ENCODE data around the gene VSTM4. TPM values are rescaled to one million over a fixed set of nuclear protein-coding genes. Genes with fewer than 3 reads are reported as not detected.

Gene VSTM4
- total and polyA plus RNA-seq, 2 experiments from 2014 or later: 0.21 to 0.66 TPM

DNA sequence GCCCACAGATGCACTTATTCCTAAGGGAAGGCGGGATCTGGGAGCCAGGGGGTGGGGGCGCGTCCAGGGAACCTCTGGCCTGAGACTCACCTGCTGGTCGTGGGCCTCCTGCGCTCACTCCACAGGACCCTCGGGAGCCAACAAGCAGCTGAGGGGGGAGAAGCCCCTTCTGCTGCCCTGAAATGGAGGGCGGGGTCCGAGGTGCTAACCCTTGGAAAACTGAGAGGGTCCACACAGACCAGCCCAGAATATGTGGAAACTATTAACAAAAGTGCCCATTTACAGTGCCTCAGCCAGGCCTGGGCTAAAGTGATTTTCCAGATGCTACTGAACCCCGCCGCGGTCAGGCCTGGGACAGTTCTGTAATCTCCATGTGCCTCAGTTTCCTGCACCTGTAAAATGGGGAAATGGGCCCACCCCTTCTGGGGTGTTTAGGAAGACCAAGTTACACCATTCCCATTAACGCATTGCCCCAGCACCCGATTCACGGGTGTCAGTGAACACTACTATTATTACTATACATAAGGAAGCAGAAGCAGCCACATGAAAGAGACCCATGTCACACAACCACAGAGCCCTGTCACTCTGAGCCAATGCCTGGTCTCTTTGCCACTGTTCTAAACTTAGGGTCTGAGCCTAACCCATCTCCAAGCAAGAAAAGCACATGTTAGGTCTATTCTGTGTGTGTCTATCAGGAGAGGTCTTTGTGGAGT lies 630 bp upstream of the VSTM4 start:
- TF ChIP-seq ZNF114 (CRISPR knock-in tag; IDR thresholded peaks at IDR 0.05) (no peak), NANOG (IDR thresholded peaks at IDR 0.05; ENCODE audit: borderline replicate concordance) (no peak), STAT1 (IDR thresholded peaks at IDR 0.05; ENCODE audit: unreplicated experiment) (no peak), EZH2phosphoT487 (IDR thresholded peaks at IDR 0.05; ENCODE audit: unreplicated experiment) (no peak), ZNF331 (CRISPR knock-in tag; IDR thresholded peaks at IDR 0.05; ENCODE audit: low read depth) (no peak), POLR2AphosphoS5 (IDR thresholded peaks at IDR 0.05; ENCODE audit: low read depth) (no peak), JUNB (IDR thresholded peaks at IDR 0.05; ENCODE audit: unreplicated experiment) (no peak), EZH2 (IDR thresholded peaks at IDR 0.05; ENCODE audit: low read depth, unreplicated experiment) (no peak)
- TF ChIP-seq, protein P1, sequence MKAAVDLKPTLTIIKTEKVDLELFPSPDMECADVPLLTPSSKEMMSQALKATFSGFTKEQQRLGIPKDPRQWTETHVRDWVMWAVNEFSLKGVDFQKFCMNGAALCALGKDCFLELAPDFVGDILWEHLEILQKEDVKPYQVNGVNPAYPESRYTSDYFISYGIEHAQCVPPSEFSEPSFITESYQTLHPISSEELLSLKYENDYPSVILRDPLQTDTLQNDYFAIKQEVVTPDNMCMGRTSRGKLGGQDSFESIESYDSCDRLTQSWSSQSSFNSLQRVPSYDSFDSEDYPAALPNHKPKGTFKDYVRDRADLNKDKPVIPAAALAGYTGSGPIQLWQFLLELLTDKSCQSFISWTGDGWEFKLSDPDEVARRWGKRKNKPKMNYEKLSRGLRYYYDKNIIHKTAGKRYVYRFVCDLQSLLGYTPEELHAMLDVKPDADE (IDR thresholded peaks at IDR 0.05): no peak
- TF ChIP-seq, protein P2, sequence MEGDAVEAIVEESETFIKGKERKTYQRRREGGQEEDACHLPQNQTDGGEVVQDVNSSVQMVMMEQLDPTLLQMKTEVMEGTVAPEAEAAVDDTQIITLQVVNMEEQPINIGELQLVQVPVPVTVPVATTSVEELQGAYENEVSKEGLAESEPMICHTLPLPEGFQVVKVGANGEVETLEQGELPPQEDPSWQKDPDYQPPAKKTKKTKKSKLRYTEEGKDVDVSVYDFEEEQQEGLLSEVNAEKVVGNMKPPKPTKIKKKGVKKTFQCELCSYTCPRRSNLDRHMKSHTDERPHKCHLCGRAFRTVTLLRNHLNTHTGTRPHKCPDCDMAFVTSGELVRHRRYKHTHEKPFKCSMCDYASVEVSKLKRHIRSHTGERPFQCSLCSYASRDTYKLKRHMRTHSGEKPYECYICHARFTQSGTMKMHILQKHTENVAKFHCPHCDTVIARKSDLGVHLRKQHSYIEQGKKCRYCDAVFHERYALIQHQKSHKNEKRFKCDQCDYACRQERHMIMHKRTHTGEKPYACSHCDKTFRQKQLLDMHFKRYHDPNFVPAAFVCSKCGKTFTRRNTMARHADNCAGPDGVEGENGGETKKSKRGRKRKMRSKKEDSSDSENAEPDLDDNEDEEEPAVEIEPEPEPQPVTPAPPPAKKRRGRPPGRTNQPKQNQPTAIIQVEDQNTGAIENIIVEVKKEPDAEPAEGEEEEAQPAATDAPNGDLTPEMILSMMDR (conservative IDR thresholded peaks at IDR 0.05; ENCODE audit: low read depth in 2 of 2): no peak

DNA sequence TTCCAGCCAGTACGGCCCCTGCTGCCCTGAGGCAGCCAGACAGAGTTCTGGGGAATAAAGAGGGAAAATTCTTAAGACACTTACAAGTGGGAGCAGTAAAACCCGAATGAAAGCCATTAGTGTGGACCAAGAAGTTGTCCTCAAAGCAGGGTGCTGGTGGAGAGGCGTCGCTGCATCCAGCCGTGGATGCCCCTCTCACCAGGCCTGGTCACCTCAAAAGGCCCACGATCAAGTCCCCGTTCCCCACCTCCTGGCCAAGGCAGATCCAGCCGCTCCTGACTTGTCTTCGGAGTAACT lies 656 bp downstream of the VSTM4 start:
- Histone ChIP-seq H3K4me1 (ENCODE audit: insufficient read depth) (no peaks in the 10 kb centered on the region), H3K4me2 (peak overlapping the region; percentile 79), H3K4me3 (peak overlapping the region; percentile 57), H3K79me2 (replicated peaks; ENCODE audit: insufficient read depth) (no peaks in the 10 kb centered on the region), H3K27me3 (ENCODE audit: insufficient read depth) (peaks cover 11% of the 10 kb centered on the region), H3K36me3 (ENCODE audit: insufficient read depth) (no peaks in the 10 kb centered on the region), H3K9me2 (ENCODE audit: insufficient read depth) (no peaks in the 10 kb centered on the region), H2AFZ (peak overlapping the region; percentile 96), H3F3A (replicated peaks; ENCODE audit: low read depth) (no peaks in the 10 kb centered on the region), H3K27ac (ENCODE audit: low read depth) (no peak overlapping the region), H4K20me1 (replicated peaks; ENCODE audit: insufficient read depth) (no peaks in the 10 kb centered on the region)
- DNase-seq (ENCODE audit: low spot score): no peak
- Mint-ChIP-seq H3K27ac (no peak overlapping the region), H3K9me3 (no peaks in the 10 kb centered on the region), H3K36me3 (ENCODE audit: low read depth) (no peaks in the 10 kb centered on the region), H3K4me3 (peak overlapping the region; percentile 80), H3K27me3 (ENCODE audit: insufficient read depth, low read depth, poor library complexity) (peaks cover 10% of the 10 kb centered on the region), H3K4me1 (peaks cover 8% of the 10 kb centered on the region)
- ATAC-seq: peak; percentile 55; the same call in 2 of the 3 replicates
- TF ChIP-seq, protein P3, sequence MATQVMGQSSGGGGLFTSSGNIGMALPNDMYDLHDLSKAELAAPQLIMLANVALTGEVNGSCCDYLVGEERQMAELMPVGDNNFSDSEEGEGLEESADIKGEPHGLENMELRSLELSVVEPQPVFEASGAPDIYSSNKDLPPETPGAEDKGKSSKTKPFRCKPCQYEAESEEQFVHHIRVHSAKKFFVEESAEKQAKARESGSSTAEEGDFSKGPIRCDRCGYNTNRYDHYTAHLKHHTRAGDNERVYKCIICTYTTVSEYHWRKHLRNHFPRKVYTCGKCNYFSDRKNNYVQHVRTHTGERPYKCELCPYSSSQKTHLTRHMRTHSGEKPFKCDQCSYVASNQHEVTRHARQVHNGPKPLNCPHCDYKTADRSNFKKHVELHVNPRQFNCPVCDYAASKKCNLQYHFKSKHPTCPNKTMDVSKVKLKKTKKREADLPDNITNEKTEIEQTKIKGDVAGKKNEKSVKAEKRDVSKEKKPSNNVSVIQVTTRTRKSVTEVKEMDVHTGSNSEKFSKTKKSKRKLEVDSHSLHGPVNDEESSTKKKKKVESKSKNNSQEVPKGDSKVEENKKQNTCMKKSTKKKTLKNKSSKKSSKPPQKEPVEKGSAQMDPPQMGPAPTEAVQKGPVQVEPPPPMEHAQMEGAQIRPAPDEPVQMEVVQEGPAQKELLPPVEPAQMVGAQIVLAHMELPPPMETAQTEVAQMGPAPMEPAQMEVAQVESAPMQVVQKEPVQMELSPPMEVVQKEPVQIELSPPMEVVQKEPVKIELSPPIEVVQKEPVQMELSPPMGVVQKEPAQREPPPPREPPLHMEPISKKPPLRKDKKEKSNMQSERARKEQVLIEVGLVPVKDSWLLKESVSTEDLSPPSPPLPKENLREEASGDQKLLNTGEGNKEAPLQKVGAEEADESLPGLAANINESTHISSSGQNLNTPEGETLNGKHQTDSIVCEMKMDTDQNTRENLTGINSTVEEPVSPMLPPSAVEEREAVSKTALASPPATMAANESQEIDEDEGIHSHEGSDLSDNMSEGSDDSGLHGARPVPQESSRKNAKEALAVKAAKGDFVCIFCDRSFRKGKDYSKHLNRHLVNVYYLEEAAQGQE (IDR thresholded peaks at IDR 0.05; ENCODE audit: unreplicated experiment): no peak

More for the DNA sequence above, 630 bp upstream of the VSTM4 start:
- Histone ChIP-seq H4K20me1 (replicated peaks; ENCODE audit: insufficient read depth) (no peaks in the 10 kb centered on the region), H2AFZ (peak overlapping the region; percentile 76; the same call in 1 of the 2 replicates), H3K4me3 (peak overlapping the region; percentile 51), H3K27ac (ENCODE audit: low read depth) (no peak overlapping the region), H3K36me3 (ENCODE audit: insufficient read depth) (no peaks in the 10 kb centered on the region), H3K4me1 (ENCODE audit: insufficient read depth) (no peaks in the 10 kb centered on the region), H3K79me2 (replicated peaks; ENCODE audit: insufficient read depth) (no peaks in the 10 kb centered on the region), H3K9me2 (ENCODE audit: insufficient read depth) (no peaks in the 10 kb centered on the region), H3F3A (replicated peaks; ENCODE audit: low read depth) (no peaks in the 10 kb centered on the region), H3K27me3 (ENCODE audit: insufficient read depth) (peaks cover 11% of the 10 kb centered on the region), H3K4me2 (peak overlapping the region; percentile 73)
- H3K36me3 Mint-ChIP-seq (ENCODE audit: low read depth): no peaks in the 10 kb centered on the region
- peaks cover 10% of the 10 kb centered on the region for H3K27me3 Mint-ChIP-seq (ENCODE audit: insufficient read depth, low read depth, poor library complexity)
- DNase-seq (ENCODE audit: low spot score) (no peak), ATAC-seq (no peak)
- peak overlapping the region; percentile 61 for H3K4me3 Mint-ChIP-seq
- H3K27ac Mint-ChIP-seq: no peak overlapping the region
- H3K4me1 Mint-ChIP-seq: peaks cover 2% of the 10 kb centered on the region; the same call in 1 of the 3 replicates
- no peaks in the 10 kb centered on the region for H3K9me3 Mint-ChIP-seq

Data from GM23338 (cell line).